Measurements from ENCODE around the gene CT47C1.
"Not testable (repeated sequence)": the region's sequence is repeated elsewhere in the genome, so short reads cannot be mapped to it uniquely, and the experiment has no call there.

The CT47C1 gene

GRCh38 chrX:119072744-119073143, at the start of gene CT47C1:
Gene CT47C1, plus strand, starts transcription at chrX:119072993. Its CDS starts 233 bp downstream, at chrX:119073226.
- no peak for DNase-seq

DNA sequence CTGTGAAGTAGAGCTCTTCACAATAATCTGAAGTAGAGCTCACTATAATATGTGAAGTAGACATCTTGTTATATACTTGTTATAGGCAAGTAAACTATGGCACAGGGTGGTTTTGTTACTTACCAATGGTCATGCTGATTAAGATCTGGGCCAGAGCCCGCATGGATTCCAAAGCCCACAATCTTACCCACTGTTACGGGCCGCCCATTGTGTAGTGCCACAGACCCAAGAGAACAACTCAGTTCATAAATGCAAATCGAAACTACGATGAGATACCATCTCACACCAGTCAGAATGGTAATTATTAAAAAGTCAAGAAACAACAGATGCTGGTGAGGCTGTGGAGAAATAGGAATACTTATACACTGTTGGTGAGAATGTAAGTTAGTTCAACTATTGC, 46.9 kb upstream of the CT47C1 start:
- DNase-seq = no peak

DNA sequence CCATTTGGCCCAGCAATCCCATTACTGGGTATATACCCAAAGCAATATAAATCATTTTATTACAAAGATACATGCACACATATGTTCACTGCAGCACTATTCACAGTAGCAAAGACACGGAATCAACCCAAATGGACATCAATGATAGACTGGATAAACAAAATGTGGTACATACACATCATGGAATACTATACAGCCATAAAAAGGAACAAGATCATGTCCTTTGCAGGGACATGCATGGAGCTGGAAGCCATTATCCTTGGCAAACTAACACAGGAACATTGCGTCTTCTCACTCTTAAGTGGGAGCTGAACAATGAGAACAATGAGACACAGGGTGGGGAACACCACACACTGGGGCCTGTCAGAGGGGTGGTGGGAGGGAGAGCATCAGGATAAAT, 46.4 kb upstream of the CT47C1 start:
- DNase-seq = not testable (repeated sequence)

GRCh38 chrX:119027960-119028732, 44.6 kb upstream of the CT47C1 start:
- not testable (repeated sequence) for DNase-seq

DNA sequence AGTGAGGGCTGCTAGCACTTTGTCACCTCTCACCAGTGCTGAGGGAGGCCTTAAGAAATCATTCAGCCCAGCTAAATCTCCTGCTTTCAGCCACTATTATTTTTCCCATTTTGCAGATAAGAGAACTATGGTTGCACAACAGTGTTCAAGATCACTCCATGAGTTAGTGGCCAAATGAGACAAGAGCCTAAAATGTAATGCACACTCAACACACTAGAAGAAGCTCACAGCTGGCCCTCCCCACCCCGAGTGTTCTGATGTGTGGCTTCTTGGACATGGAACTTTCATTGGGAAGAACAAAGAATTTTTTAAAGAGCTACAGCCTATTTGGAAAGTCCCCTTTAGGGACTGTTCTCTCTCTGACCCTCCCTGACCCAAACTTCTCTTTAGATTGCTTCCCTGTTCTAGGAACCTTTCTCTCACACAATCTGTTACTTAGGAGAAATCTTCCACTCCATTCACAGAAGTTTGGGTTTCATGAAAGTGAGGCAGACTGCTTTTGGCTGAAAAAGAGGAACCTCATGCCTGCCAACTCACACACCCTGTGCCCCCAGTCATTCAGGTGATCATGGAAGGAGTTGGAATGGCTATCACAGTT, 44.0 kb upstream of the CT47C1 start:
- no peak for DNase-seq

DNA sequence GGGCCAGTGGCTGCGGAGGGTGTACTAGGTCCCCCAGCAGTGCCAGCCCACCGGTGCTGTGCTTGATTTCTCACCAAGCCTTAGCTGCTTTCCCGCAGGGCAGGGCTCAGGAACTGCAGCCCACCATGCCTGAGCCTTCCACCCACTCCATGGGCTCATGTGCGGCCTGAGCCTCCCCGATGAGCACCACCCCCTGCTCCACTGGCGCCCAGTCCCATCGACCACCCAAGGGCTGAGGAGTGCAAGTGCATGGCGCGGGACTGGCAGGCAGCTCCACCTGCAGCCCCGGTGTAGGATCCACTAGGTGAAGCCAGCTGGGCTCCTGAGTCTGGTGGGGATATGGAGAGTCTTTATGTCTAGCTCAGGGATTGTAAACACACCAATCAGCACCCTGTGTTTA, 43.1 kb upstream of the CT47C1 start:
- DNase-seq = not testable (repeated sequence)

GRCh38 chrX:119030990-119031389, 41.8 kb upstream of the CT47C1 start:
- no peak for DNase-seq

GRCh38 chrX:119036107-119037029, 36.4 kb upstream of the CT47C1 start:
- DNase-seq = no peak

GRCh38 chrX:119040432-119040831, 32.4 kb upstream of the CT47C1 start:
- no peak for DNase-seq

GRCh38 chrX:119041175-119041574, 31.6 kb upstream of the CT47C1 start:
- DNase-seq = no peak

- no peak for DNase-seq
These were observed 30.8 kb upstream of the CT47C1 start for GRCh38 chrX:119042040-119042439.

GRCh38 chrX:119042996-119043395, 29.8 kb upstream of the CT47C1 start:
- DNase-seq = no peak

- no peak for DNase-seq
These were observed 26.9 kb upstream of the CT47C1 start for GRCh38 chrX:119045884-119046283.

- DNase-seq = no peak
These were observed 17.1 kb upstream of the CT47C1 start for GRCh38 chrX:119055687-119056086.

DNA sequence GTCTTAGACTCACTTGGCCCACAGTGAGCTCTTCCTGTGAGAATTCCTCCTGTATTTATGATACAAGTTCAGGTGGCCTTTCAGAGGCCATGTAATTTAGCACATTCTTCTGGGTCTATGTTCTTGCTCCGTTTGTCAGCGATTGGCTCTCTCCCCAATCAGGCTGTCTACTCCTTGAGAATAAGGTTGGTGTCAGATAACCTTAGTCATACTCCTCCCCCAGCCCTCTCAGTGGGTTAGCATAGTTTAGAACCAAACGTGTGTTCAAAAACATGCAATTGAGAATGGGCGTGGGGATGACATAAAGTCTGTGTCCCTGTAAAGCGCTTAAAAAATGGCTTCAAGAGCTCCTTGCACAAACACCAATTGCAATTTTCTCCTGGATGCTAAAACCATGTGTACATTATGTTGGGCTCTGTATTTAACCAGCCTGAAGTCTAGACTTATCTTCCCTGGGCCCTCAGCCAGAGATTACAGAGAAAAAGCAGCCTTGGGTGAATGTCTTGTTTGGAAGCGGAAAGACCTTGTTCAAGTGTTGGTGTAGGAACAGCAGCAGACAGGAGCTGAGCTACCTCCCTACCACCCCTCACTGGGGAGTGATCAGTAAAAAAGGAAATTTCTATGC, 9.9 kb upstream of the CT47C1 start:
- no peak for DNase-seq

GRCh38 chrX:119063428-119063827, 9.4 kb upstream of the CT47C1 start:
- DNase-seq = no peak

- no peak for DNase-seq
These were observed 5.6 kb upstream of the CT47C1 start for GRCh38 chrX:119067023-119067739.

DNA sequence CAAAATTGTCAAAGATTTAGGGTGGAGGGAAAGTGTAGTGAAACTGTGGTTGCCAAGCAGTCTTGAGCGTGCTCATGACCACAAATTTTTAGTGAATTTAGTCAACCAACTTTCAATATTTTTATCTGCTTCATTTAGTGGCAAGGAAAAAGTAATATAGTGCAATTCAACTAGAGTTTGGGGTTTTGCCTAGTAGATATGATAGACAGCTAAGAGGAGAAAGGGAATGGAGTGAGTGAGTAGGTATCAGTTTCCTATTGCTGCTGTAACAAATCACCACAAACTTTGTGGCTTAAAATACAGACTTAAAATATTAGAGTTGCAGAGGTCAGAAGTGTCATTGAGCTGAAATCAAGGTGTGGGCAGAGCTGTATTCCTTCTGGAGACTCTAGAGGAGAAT, 3.7 kb upstream of the CT47C1 start:
- DNase-seq = no peak

DNA sequence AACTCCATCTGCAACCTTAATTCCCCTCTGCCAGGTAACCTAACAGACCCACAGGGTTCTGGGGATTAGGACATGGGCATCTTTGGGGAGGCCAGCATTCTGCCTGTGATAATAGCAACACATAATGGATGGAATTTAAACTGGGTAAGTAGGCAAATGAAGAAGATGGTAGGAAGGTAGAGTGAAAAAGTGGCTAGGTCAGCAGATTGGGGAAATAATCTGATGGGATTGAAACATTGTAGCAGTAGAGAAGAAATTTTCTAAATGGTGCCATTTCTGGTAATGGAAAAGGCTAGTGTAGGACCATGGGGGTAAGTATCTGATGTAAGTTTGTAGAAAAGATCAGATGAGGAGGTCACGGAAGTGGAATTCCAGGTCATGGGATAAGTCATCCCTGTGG, 3.0 kb upstream of the CT47C1 start:
- DNase-seq = no peak

DNA sequence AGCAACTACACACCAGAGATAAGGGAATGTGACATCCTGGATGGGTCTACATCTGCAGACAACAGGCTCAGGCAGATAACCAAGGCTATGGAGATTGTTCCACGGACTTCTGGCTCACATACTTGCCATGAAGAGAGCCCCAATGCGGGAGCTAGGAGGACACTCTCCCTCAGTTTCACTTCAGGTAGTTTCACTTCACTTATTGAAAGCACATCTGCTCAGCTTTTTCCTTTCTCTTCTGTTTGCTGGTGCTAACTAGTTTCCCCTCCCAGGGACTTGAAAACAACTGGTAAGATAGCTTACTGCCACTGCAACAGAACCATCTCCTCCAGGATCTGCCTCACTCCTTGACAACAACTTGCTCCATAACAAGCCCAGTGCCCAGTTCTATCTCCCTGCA, 1.4 kb upstream of the CT47C1 start:
- no peak for DNase-seq

DNA sequence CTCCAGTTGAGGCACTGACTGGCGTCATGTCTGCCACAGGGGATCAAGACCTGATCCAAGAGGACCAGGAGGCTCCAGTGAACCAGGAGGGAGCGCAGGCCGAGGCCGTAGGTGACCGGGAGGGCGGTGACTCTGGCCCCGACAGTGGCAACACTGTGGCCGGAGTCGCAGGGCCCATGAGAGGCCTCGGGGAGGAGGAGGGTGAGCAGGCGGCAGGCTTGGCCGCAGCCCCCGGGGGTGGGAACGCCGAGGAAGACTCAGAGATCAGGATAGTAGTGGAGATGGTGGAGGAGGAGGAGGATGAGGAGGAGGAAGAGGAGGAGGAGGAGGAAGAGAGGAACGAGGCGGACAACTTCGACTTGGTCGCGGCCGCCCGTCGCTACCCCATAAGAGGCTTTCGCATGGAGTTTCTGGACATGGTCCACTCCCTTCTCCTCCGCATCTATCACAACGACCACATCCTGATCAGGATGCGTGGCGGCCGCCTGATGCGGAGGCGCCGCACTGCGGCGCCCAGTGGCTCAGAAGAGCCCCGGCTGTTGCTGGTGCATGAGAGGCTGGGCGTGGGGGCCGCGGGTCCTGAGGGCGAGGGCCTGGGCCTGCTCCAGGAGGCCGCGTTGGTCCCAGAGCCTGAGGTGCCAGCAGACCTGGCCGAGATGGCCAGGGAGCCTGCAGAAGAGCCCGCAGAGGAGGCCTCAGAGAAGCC, 560 bp downstream of the CT47C1 start:
- no peak for DNase-seq

DNA sequence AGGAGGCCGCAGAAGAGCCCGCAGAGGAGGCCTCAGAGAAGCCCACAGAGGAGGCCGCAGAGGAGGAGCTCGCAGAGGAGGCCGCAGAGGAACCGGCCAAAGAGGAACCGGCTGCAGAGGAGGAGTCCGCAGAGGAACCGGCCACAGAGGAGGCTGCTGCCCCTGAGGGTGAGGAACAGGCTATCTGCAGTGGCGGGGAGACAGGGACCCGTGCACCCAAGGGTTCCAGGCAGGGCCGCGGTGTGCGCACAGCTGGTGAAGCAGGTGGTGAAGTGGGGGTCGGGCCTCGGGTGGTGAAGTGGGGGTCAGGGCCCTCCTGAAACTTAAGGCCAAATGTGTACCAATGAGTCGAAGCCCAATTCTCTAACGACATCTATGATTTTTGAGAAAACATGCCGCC, 1.1 kb downstream of the CT47C1 start:
- DNase-seq = no peak

Data from KG1 (cell line).